HepG2 (cell line): ENCODE measurements around the gene KCNJ14. TPM values are rescaled to one million over a fixed set of nuclear protein-coding genes. Genes with fewer than 3 reads are reported as not detected.

Source experiments
- ATAC-seq: fragments of 200-7000 bp; cut with Tn5 transposase; 3 replicates; pipeline ENCODE4 v1.9.1; 2020; ENCODE audit warnings: mild to moderate bottlenecking, moderate library complexity
- BruUV-seq: library from RNA; stranded (reverse); fragments of 400-500 nt; replicated peaks from 2 replicates; lab custom pipeline; 2021; lab: Mats Ljungman, UMichigan
- CTCF ChIA-PET: fragments of 300-600 bp; formaldehyde crosslinking; extraction: SDS; loops from one replicate; lab custom pipeline; 2021; ENCODE audit warnings: low total read pairs, inconsistent platforms, low intra/inter-chr PET ratio; lab: Yijun Ruan, JAX
- POLR2A ChIA-PET: fragments of 350-600 bp; sonication (Branson Sonifier 250); formaldehyde crosslinking; loops from one replicate; lab custom pipeline; 2020; ENCODE audit warnings: antibody characterized with exemption, inconsistent platforms; lab: Yijun Ruan, JAX
- DNase-seq: peaks from one replicate; pipeline ENCODE4 v3.0.0-alpha.2; 2015; ENCODE audit warnings: low spot score
- FAIRE-seq: peaks from 3 replicates; lab custom pipeline; 2011; peaks lifted over from hg19 to GRCh38; lab: Jason Lieb, UNC
- H2AFZ ChIP-seq: one replicate; pipeline ENCODE4 v1.6.1; 2011; ENCODE audit warnings: low read length, inconsistent platforms
- H3K27ac ChIP-seq: fragments of 300-600 bp; 3 replicates; pipeline ENCODE4 v1.8.0; 2011; ENCODE audit warnings: mixed run types, mild to moderate bottlenecking, mixed read lengths, low read length, inconsistent platforms; ENCODE audit not compliant: insufficient read depth; ENCODE audit errors: extremely low read length
- H3K27me3 ChIP-seq, 2 experiments: fragments of 200-600 bp in 1 of 2; 2 replicates in 1 of 2; 3 replicates in 1 of 2; pipeline versions ENCODE4 v1.6.0 to v1.8.0; 2011; ENCODE audit warnings: low read length in 2 of 2, mild to moderate bottlenecking in 2 of 2, moderate library complexity in 2 of 2, inconsistent platforms in 1 of 2; ENCODE audit not compliant: insufficient read depth in 2 of 2, control insufficient read depth in 1 of 2
- H3K36me3 ChIP-seq, 2 experiments: fragments of 200-600 bp in 1 of 2; replicated peaks in 1 of 2; 2 replicates in 1 of 2; 3 replicates in 1 of 2; pipeline versions ENCODE4 v1.5.1 to v1.8.0; 2011; ENCODE audit warnings: low read length in 2 of 2, inconsistent platforms in 1 of 2; ENCODE audit not compliant: insufficient read depth in 2 of 2, control insufficient read depth in 1 of 2
- H3K4me1 ChIP-seq: 2 replicates; pipeline ENCODE4 v1.5.1; 2012; ENCODE audit warnings: low read length, inconsistent platforms; ENCODE audit not compliant: insufficient read depth
- H3K4me2 ChIP-seq: 2 replicates; pipeline ENCODE4 v1.6.0; 2011; ENCODE audit warnings: low read depth, low read length, inconsistent platforms
- H3K4me3 ChIP-seq, 3 experiments: fragments of 200-600 bp in 1 of 3; sonication (generic), shearing (Covaris generic) in 1 of 3; replicated peaks in 1 of 3; 2 replicates each; pipeline ENCODE4 v1.5.1; 2011 to 2016; ENCODE audit warnings: low read length in 3 of 3, inconsistent platforms in 2 of 3, low read depth in 2 of 3, mild to moderate bottlenecking in 2 of 3, control low read depth in 1 of 3, mixed read lengths in 1 of 3; ENCODE audit not compliant: insufficient read depth in 1 of 3
- H3K79me2 ChIP-seq: one replicate; pipeline ENCODE4 v1.6.1; 2011; ENCODE audit warnings: low read length, inconsistent platforms; ENCODE audit not compliant: insufficient read depth
- H3K9ac ChIP-seq: 2 replicates; pipeline ENCODE4 v1.6.0; 2011; ENCODE audit warnings: mild to moderate bottlenecking, low read depth, low read length, inconsistent platforms; ENCODE audit not compliant: insufficient read depth
- H3K9me3 ChIP-seq: 2 replicates; pipeline ENCODE4 v1.5.1; 2012; ENCODE audit warnings: mild to moderate bottlenecking, low read length
- H4K20me1 ChIP-seq: 2 replicates; pipeline ENCODE4 v1.6.0; 2011; ENCODE audit warnings: inconsistent platforms, mild to moderate bottlenecking, low read length, moderate library complexity; ENCODE audit not compliant: insufficient read depth
- DRAP1 ChIP-seq: IDR thresholded peaks from 2 replicates; pipeline ENCODE4 v1.6.1; 2016; ENCODE audit warnings: missing genetic modification reagents, missing compliant biosample characterization
- ETV5 ChIP-seq: IDR thresholded peaks from 2 replicates; pipeline ENCODE4 v1.6.1; 2018; ENCODE audit warnings: missing biosample characterization, missing genetic modification reagents, inconsistent platforms, borderline replicate concordance
- ISX ChIP-seq: sonication (generic); formaldehyde crosslinking; conservative IDR thresholded peaks from 2 replicates; pipeline ENCODE4 v1.5.0; 2020; ENCODE audit warnings: missing genetic modification reagents
- KLF11 ChIP-seq: IDR thresholded peaks from 2 replicates; pipeline ENCODE4 v1.6.1; 2016; ENCODE audit warnings: missing compliant biosample characterization
- LCORL ChIP-seq, 2 experiments: fragments of 450-650 bp in 1 of 2; sonication (generic) in 1 of 2; formaldehyde crosslinking in 1 of 2; IDR thresholded peaks; 2 replicates each; pipeline versions ENCODE4 v1.5.0 to v1.6.1; 2017 to 2020; ENCODE audit warnings: antibody characterized with exemption in 1 of 2, missing genetic modification reagents in 1 of 2
- PAWR ChIP-seq: sonication (generic); formaldehyde crosslinking; IDR thresholded peaks from 2 replicates; pipeline ENCODE4 v1.4.0; 2020; ENCODE audit warnings: missing genetic modification reagents, mild to moderate bottlenecking, borderline replicate concordance
- PBX3 ChIP-seq: sonication (generic); formaldehyde crosslinking; IDR thresholded peaks from 2 replicates; pipeline ENCODE4 v1.8.1; 2023; ENCODE audit warnings: missing genetic modification reagents, inconsistent platforms, borderline replicate concordance
- RFX5 ChIP-seq: IDR thresholded peaks from 2 replicates; pipeline ENCODE4 v1.6.1; 2011; ENCODE audit warnings: low read depth, low read length, improper control_type of control experiment
- ZBTB10 ChIP-seq: sonication (generic); formaldehyde crosslinking; IDR thresholded peaks from 2 replicates; pipeline ENCODE4 v1.4.0; 2020; ENCODE audit warnings: missing genetic modification reagents, borderline replicate concordance
- ZBTB7A ChIP-seq: sonication (generic); formaldehyde crosslinking; IDR thresholded peaks from 2 replicates; pipeline ENCODE4 v1.8.0; 2022; ENCODE audit warnings: mild to moderate bottlenecking, missing genetic modification reagents
- ZNF264 ChIP-seq: sonication (generic); formaldehyde crosslinking; IDR thresholded peaks from 2 replicates; pipeline ENCODE4 v1.4.0; 2020; ENCODE audit warnings: missing genetic modification reagents
- WGBS: methylation state at CpG from one replicate; pipeline ENCODE4 v1.1.6; 2017; ENCODE audit warnings: low lambda C conversion rate; 5-methylcytosine and 5-hydroxymethylcytosine counted together
- in situ Hi-C: cut with HindIII; loops from 2 replicates; pipeline ENCODE4 v1.10.0; 2017; ENCODE audit warnings: low pct_unique_long_range_greater_than_20kb; ENCODE audit not compliant: extremely low pct_ligation_motif_present
- intact Hi-C: fragments of 100-400 bp; cut with micrococcal nuclease; formaldehyde crosslinking; loops from one replicate; pipeline ENCODE4 v1.10.0; 2022; ENCODE audit not compliant: unreplicated experiment
- polyA plus RNA-seq, 8 experiments: library from polyadenylated mRNA; depleted of rRNA in 3 of 8; stranded (reverse) in 7 of 8; unstranded in 1 of 8; fragments of >200 nt; fragmentation: Illumina TruSeq in 4 of 8; extraction: Trizol in 4 of 8; gene quantifications; 2 replicates each; pipeline versions ENCODE4 v1.2.1 to v1.2.3, GENCODE V29; 2011 to 2016; ENCODE audit warnings: low read depth in 4 of 8, missing spikeins in 1 of 8, mixed read lengths in 1 of 8; ENCODE audit not compliant: insufficient read depth in 1 of 8
- total RNA-seq, 5 experiments: library from RNA; depleted of rRNA; stranded (reverse); fragments of >200 nt; fragmentation: Illumina TruSeq; extraction: Trizol; gene quantifications; 2 replicates each; pipeline ENCODE4 v1.2.3, GENCODE V29; 2016; ENCODE audit warnings: low read depth in 1 of 5
- TF ChIP-seq, protein P1 (sequence below): IDR thresholded peaks from 2 replicates; pipeline ENCODE4 v1.6.1; 2012; ENCODE audit warnings: inconsistent platforms
- TF ChIP-seq, protein P2 (sequence below): sonication (generic); formaldehyde crosslinking; conservative IDR thresholded peaks from 2 replicates; pipeline ENCODE4 v1.4.0; 2020; ENCODE audit warnings: missing genetic modification reagents

KCNJ14 gene
- total and polyA plus RNA-seq, 2 of the 13 experiments (the other 11 are each of a cell fraction or from before 2014, with no cell fraction given): 0.20 to 0.51 TPM

- H3K4me1 ChIP-seq: no peaks in the 10 kb centered on the region
- H2AFZ ChIP-seq: no peak overlapping the region
- H3K4me2 ChIP-seq: no peak overlapping the region
- no peaks in the 10 kb centered on the region; a peak in 1 of 5 replicates for H3K27me3 ChIP-seq
- CTCF ChIA-PET: no interaction called here
- no peaks in the 10 kb centered on the region for H3K36me3 ChIP-seq
- H4K20me1 ChIP-seq: no peaks in the 10 kb centered on the region
- TF ChIP-seq PBX3 (CRISPR knock-in tag) (no peak), ETV5 (CRISPR knock-in tag) (no peak), ZBTB10 (CRISPR knock-in tag) (no peak), PAWR (no peak), LCORL (IDR thresholded peaks at IDR 0.05) (no peak), LCORL (CRISPR knock-in tag; IDR thresholded peaks at IDR 0.05) (no peak), RFX5 (no peak), ZBTB7A (CRISPR knock-in tag) (no peak), KLF11 (CRISPR knock-in tag) (no peak), ZNF264 (no peak), DRAP1 (CRISPR knock-in tag) (no peak), ISX (CRISPR knock-in tag) (no peak)
- TF ChIP-seq, protein P1, sequence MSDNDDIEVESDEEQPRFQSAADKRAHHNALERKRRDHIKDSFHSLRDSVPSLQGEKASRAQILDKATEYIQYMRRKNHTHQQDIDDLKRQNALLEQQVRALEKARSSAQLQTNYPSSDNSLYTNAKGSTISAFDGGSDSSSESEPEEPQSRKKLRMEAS: no peak
- TF ChIP-seq, protein P2, sequence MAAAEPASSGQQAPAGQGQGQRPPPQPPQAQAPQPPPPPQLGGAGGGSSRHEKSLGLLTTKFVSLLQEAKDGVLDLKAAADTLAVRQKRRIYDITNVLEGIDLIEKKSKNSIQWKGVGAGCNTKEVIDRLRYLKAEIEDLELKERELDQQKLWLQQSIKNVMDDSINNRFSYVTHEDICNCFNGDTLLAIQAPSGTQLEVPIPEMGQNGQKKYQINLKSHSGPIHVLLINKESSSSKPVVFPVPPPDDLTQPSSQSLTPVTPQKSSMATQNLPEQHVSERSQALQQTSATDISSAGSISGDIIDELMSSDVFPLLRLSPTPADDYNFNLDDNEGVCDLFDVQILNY (CRISPR knock-in tag): no peak
- no peak for FAIRE-seq
- no peak overlapping the region for H3K27ac ChIP-seq
- POLR2A ChIA-PET: no interaction called here
- ATAC-seq: no peak
- BruUV-seq: no TSS peak
- intact Hi-C loops: no loop called here
- H3K9me3 ChIP-seq: no peaks in the 10 kb centered on the region
- H3K79me2 ChIP-seq: no peaks in the 10 kb centered on the region
- in situ Hi-C loops: no loop called here
- no peak for DNase-seq
- H3K9ac ChIP-seq: no peak overlapping the region
- WGBS: 50% methylated on average over 13 of the region's 13 CpGs
- H3K4me3 ChIP-seq: no peak overlapping the region
Measured at GRCh38 chr19:48405850-48406249, 49.5 kb upstream of the KCNJ14 start.
